GM19043 (cell line): ENCODE measurements around the gene EXOC3L4.

ENCODE experiments used
- ATAC-seq: cut with Tn5 transposase; IDR thresholded peaks from one replicate; pipeline ENCODE4 v1.9.1; 2021; ENCODE audit warnings: low read depth; ENCODE audit not compliant: unreplicated experiment

Gene EXOC3L4

GRCh38 chr14:103089386-103090335, 4.9 kb upstream of the EXOC3L4 start:
- no peak for ATAC-seq

- no peak for ATAC-seq
Measured at GRCh38 chr14:103090481-103091020, 4.0 kb upstream of the EXOC3L4 start.

- no peak for ATAC-seq
Measured at GRCh38 chr14:103091041-103091882, 3.3 kb upstream of the EXOC3L4 start.

- no peak for ATAC-seq
Measured at GRCh38 chr14:103091883-103092222, 2.7 kb upstream of the EXOC3L4 start.

- ATAC-seq = no peak
Measured at GRCh38 chr14:103093856-103094405, 594 bp upstream of the EXOC3L4 start.

GRCh38 chr14:103095210-103095778, 769 bp downstream of the EXOC3L4 start:
- no peak for ATAC-seq

GRCh38 chr14:103096387-103096786, 1.9 kb downstream of the EXOC3L4 start:
- ATAC-seq = no peak

- no peak for ATAC-seq
Measured at GRCh38 chr14:103097244-103097993, 2.9 kb downstream of the EXOC3L4 start.

GRCh38 chr14:103097994-103098957, 3.8 kb downstream of the EXOC3L4 start:
- no peak for ATAC-seq

GRCh38 chr14:103099081-103099732, 4.7 kb downstream of the EXOC3L4 start:
- no peak for ATAC-seq

GRCh38 chr14:103099733-103100280, 5.3 kb downstream of the EXOC3L4 start:
- no peak for ATAC-seq

GRCh38 chr14:103100281-103101121, 6.0 kb downstream of the EXOC3L4 start:
- ATAC-seq = no peak

GRCh38 chr14:103101257-103101962, 6.9 kb downstream of the EXOC3L4 start:
- ATAC-seq = no peak

- no peak for ATAC-seq
Measured at GRCh38 chr14:103101963-103102688, 7.6 kb downstream of the EXOC3L4 start.

- no peak for ATAC-seq
Measured at GRCh38 chr14:103102689-103103260, 8.2 kb downstream of the EXOC3L4 start.
